ENCODE results near the gene TRAF2. TPM values are rescaled to one million over a fixed set of nuclear protein-coding genes. Genes with fewer than 3 reads are reported as not detected.
A peak's percentile ranks its signal among the peaks of the same experiment; 100 is the strongest.

The TRAF2 gene
- total RNA-seq, 2 experiments from 2014 or later, result 43.6 to 45.7 TPM

DNA sequence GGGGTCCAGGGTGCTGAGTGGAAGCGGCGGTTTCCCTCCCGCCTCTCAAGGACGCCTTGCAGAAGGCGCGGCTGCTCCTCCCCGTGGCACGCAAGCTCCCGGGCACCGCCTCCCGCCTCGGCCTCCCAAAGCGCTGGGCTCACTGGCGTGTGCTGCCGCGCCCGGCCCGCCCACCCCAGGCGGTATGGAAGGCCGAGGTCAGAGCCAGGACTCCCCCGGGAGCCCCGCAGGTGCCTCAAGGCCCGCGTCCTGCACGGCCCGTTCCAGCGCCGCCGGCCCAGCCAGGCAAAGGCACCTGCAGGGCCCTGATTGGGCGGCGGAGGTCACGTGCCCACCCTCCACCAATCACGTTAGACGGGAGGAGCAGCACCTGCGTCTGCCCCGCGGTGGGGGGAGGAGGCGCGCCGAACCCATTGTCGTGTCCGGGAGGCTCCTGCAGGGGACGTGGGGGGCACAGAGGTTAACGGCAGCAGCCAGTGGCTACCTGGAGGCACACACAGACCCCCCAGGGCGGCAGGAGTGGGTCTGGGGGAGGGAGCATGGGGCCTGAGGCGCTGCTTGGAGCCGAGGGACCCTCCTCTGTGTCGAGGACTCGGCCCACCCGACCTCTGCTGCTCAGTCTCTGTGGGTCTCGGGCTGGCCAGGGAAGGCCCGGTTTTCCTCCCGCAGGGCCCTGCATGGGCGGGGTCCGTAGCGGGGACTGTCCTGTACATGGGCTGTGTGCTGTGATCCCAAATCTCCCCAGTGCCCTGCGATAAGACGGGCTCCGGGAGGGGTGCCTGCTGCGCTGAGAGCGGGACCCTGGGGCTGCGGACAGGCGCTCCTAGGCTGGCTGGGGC, 63.7 kb downstream of the TRAF2 start:
- peak; percentile 98 for DNase-seq
- ChIA-PET CTCF (interaction anchor here (1.0 to 7.2 kb wide), 4 partner anchors 42 to 108 kb away, joined by 3 to 149 read pairs (median 6); partner anchors contain the start of genes AJM1, CLIC3, FUT7 and PAXX), POLR2A (interaction anchor here (0.8 to 3.1 kb wide), 5 partner anchors 9 to 48 kb away, joined by 3 to 10 read pairs (median 6); partner anchors contain the start of gene PAXX)
- no peaks in the 10 kb centered on the region for H3K36me3 Mint-ChIP-seq (ENCODE audit: low read depth)
- peaks cover 12% of the 10 kb centered on the region for H3K4me1 Mint-ChIP-seq
- peak overlapping the region; percentile 81 for H3K4me3 Mint-ChIP-seq
- H3K9me3 Mint-ChIP-seq, result no peaks in the 10 kb centered on the region
- peak overlapping the region; percentile 79 for H3K27ac Mint-ChIP-seq
- H3K27me3 Mint-ChIP-seq, result no peaks in the 10 kb centered on the region

- ChIA-PET POLR2A (interaction anchor here (0.8 to 2.5 kb wide), 6 partner anchors 8 to 78 kb away, joined by 3 to 8 read pairs (median 6); partner anchors contain the start of gene PAXX), CTCF (interaction anchor here (0.7 to 1.9 kb wide), 3 partner anchors 12 to 79 kb away, joined by 3 to 4 read pairs (median 3); partner anchors contain the start of gene CLIC3)
- no peaks in the 10 kb centered on the region for H3K9me3 Mint-ChIP-seq
- peaks cover 12% of the 10 kb centered on the region for H3K4me1 Mint-ChIP-seq
- peak overlapping the region; percentile 79 for H3K4me3 Mint-ChIP-seq
- peak overlapping the region; percentile 74 for H3K27ac Mint-ChIP-seq
- no peak for DNase-seq
- H3K27me3 Mint-ChIP-seq, result no peaks in the 10 kb centered on the region
- H3K36me3 Mint-ChIP-seq (ENCODE audit: low read depth), result no peaks in the 10 kb centered on the region
Measured at GRCh38 chr9:136950656-136951276, 64.5 kb downstream of the TRAF2 start.

- Mint-ChIP-seq H3K4me1 (peaks cover 12% of the 10 kb centered on the region), H3K4me3 (no peak within 1 kb of the TSS)
- CTCF ChIA-PET, result interaction anchor here (0.7 to 1.2 kb wide), 2 partner anchors 11 to 78 kb away, joined by 3 read pairs; no protein-coding TSS in a partner anchor
Measured at GRCh38 chr9:136951541-136952320, 65.4 kb downstream of the TRAF2 start, which contains the start of gene LCN12. LCN12 (plus strand) TSS chr9:136952273; CDS start chr9:136952328, 55 bp downstream.

DNA sequence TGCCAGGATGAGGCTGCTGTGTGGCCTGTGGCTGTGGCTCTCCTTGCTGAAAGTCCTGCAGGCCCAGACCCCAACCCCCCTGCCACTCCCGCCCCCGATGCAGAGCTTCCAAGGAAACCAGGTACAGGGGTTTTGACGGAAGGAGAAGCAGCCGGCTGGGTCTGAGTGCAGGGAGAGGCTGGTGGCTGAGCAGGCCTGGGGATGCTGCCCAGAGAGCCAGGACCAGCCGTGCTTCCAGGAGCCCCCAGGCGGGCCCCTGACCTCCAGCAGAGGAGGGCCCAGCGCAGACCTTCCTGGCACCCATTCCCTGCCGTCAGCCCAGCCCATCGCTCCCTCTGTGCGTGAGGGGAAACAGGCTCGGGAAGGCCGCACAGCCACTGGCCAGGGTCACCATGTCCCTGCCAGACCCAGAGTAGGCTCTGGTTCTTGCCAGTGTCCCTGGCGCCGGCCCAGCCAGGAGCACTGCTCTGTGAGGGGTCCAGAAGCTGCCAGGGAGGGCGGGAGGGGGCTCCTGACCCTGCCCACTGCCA, 66.1 kb downstream of the TRAF2 start:
- H3K36me3 Mint-ChIP-seq (ENCODE audit: low read depth), result no peaks in the 10 kb centered on the region
- ChIA-PET POLR2A (no interaction called here), CTCF (interaction anchor here (1.1 kb wide), 1 partner anchor 77 kb away, joined by 4 read pairs; no protein-coding TSS in a partner anchor)

More at GRCh38 chr9:136951541-136952320, 65.4 kb downstream of the TRAF2 start, which contains the start of gene LCN12:
- H3K27ac Mint-ChIP-seq, result no peak within 1 kb of the TSS
- H3K9me3 Mint-ChIP-seq, result peaks cover 7% of the 10 kb centered on the region
- no peaks in the 10 kb centered on the region for H3K27me3 Mint-ChIP-seq
- H3K36me3 Mint-ChIP-seq (ENCODE audit: low read depth), result no peaks in the 10 kb centered on the region
- no peak for DNase-seq
- POLR2A ChIA-PET, result interaction anchor here (1.0 to 2.5 kb wide), 5 partner anchors 9 to 77 kb away, joined by 3 to 8 read pairs (median 6); partner anchors contain the start of gene PAXX

DNA sequence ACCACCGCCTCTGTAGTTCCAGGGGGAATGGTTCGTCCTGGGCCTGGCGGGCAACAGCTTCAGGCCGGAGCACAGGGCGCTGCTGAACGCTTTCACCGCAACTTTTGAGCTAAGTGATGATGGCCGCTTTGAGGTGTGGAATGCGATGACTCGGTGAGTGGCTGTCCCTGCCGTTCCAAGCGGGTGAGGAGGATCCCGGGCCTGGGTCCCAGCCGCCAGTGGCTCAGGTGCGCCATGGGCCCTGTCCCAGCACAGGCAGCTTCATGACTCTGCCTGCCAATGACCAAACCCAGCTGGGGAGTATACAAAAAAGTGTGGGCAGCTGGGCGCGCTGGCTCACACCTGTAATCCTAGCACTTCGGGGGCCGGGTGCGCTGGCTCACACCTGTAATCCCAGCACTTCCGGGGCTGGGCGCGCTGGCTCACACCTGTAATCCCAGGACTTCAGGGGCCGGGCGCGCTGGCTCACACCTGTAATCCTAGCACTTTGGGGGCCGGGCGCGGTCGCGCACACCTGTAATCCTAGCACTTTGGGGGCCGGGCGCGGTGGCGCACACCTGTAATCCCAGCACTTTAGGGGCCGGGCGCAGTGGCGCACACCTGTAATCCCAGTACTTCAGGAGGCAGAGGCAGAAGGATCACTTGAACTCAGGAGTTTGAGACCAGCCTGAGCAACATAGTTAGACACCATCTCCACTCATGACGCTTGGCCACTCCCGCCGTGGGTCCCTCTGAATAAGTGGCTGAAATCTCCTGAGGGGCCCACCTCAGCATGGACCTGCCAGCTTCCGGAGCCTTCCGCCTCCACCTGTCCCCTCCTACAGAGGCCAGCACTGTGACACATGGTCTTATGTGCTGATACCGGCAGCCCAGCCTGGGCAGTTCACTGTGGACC, 66.8 kb downstream of the TRAF2 start:
- H3K4me3 Mint-ChIP-seq, result no peak overlapping the region
- H3K4me1 Mint-ChIP-seq, result peaks cover 8% of the 10 kb centered on the region
- no peaks in the 10 kb centered on the region for H3K27me3 Mint-ChIP-seq
- POLR2A ChIA-PET, result interaction anchor here (1.3 kb wide), 1 partner anchor 288 kb away, joined by 3 read pairs; the partner anchor contains the start of gene TUBB4B
- CTCF ChIA-PET, result interaction anchor here (1.1 kb wide), 1 partner anchor 76 kb away, joined by 4 read pairs; no protein-coding TSS in a partner anchor
- H3K9me3 Mint-ChIP-seq, result peaks cover 7% of the 10 kb centered on the region
- no peak for DNase-seq
- H3K27ac Mint-ChIP-seq, result no peak overlapping the region
- no peaks in the 10 kb centered on the region for H3K36me3 Mint-ChIP-seq (ENCODE audit: low read depth)

More for the DNA sequence above, 66.1 kb downstream of the TRAF2 start:
- Mint-ChIP-seq H3K27me3 (no peaks in the 10 kb centered on the region), H3K4me1 (peaks cover 10% of the 10 kb centered on the region), H3K4me3 (no peak overlapping the region), H3K9me3 (peaks cover 7% of the 10 kb centered on the region), H3K27ac (no peak overlapping the region)
- DNase-seq, result no peak

DNA sequence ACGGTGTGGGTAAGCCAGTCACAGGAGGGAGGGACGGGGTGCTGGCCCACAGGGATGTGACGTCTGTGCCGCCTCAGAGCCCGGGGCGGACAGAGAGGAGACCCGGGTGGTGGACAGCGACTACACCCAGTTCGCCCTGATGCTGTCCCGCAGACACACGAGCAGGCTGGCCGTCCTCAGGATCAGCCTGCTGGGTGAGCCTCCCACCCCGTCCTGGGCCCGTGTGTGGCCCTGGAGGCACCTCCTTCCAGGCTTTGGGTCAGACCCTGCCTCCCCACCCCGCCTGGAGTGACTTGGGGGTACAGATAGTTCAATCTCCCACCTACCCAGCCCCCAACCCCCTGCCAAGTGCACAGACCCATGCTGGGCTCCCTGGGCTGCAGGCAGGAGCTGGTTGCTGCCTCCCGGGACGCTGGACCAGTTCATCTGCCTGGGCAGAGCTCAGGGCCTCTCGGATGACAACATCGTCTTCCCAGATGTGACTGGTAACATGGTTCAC, 67.5 kb downstream of the TRAF2 start:
- no peak for DNase-seq
- Mint-ChIP-seq H3K4me1 (peaks cover 5% of the 10 kb centered on the region), H3K36me3 (ENCODE audit: low read depth) (no peaks in the 10 kb centered on the region), H3K9me3 (peaks cover 7% of the 10 kb centered on the region), H3K27me3 (no peaks in the 10 kb centered on the region), H3K4me3 (no peak overlapping the region), H3K27ac (no peak overlapping the region)
- ChIA-PET CTCF (no interaction called here), POLR2A (interaction anchor here (0.6 to 1.4 kb wide), 5 partner anchors 10 to 287 kb away, joined by 3 read pairs; partner anchors contain the start of gene TUBB4B)

- H3K27me3 Mint-ChIP-seq, result no peaks in the 10 kb centered on the region
- ChIA-PET CTCF (no interaction called here), POLR2A (interaction anchor here (0.6 to 1.4 kb wide), 4 partner anchors 10 to 81 kb away, joined by 3 read pairs; no protein-coding TSS in a partner anchor)
- H3K9me3 Mint-ChIP-seq, result peaks cover 7% of the 10 kb centered on the region
- H3K36me3 Mint-ChIP-seq (ENCODE audit: low read depth), result no peaks in the 10 kb centered on the region
- peaks cover 6% of the 10 kb centered on the region for H3K4me1 Mint-ChIP-seq
- no peak overlapping the region for H3K4me3 Mint-ChIP-seq
- no peak for DNase-seq
- H3K27ac Mint-ChIP-seq, result no peak overlapping the region
Measured at GRCh38 chr9:136954270-136955083, 68.2 kb downstream of the TRAF2 start.

DNA sequence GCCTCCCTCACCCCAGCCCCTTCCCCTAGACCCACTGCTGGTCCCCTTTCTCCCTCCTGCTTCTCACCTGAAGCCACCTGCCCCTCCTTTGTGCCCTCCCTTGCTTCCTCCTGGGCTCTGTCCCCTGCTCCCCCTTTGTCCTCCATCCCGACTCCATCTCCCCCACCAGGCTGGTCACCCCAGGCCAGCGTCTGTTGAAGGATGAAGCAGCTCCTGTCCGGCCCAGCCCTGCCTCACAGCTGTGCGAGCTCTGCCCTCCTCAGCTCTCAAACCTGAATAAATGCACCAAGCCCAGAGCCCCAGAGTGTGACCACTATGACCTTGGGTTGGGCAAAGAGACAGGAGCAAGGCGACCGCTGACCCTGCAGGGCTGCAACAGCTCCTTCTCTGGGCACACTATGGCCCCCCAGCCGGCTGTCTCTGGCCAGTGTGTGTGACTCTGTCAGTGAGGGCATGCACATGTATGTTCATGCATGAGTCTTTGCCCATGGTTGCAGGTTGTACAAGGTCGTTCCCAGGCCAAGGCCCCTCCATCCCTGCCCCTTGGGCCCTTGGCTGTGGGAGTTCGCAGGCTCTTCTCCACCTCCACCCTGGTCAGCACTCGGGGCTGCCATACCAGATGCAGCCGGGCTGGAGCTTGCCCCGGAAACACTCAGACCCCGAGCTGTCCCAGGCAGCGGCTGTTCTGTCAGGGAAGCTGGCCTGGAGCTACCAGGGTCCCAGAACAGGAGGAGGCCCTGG, 69.1 kb downstream of the TRAF2 start:
- ChIA-PET CTCF (no interaction called here), POLR2A (interaction anchor here (1.1 to 1.4 kb wide), 2 partner anchors 9 to 13 kb away, joined by 3 read pairs; no protein-coding TSS in a partner anchor)
- Mint-ChIP-seq H3K36me3 (ENCODE audit: low read depth) (no peaks in the 10 kb centered on the region), H3K27ac (no peak overlapping the region), H3K4me3 (no peak overlapping the region), H3K4me1 (peaks cover 8% of the 10 kb centered on the region), H3K27me3 (no peaks in the 10 kb centered on the region), H3K9me3 (peaks cover 7% of the 10 kb centered on the region)
- DNase-seq, result no peak

GRCh38 chr9:136955943-136956335, 69.6 kb downstream of the TRAF2 start:
- Mint-ChIP-seq H3K4me1 (peaks cover 11% of the 10 kb centered on the region), H3K27me3 (no peaks in the 10 kb centered on the region), H3K9me3 (peaks cover 7% of the 10 kb centered on the region), H3K4me3 (no peak overlapping the region), H3K27ac (no peak overlapping the region), H3K36me3 (ENCODE audit: low read depth) (no peaks in the 10 kb centered on the region)
- POLR2A ChIA-PET, result no interaction called here
- CTCF ChIA-PET, result no interaction called here
- no peak for DNase-seq

DNA sequence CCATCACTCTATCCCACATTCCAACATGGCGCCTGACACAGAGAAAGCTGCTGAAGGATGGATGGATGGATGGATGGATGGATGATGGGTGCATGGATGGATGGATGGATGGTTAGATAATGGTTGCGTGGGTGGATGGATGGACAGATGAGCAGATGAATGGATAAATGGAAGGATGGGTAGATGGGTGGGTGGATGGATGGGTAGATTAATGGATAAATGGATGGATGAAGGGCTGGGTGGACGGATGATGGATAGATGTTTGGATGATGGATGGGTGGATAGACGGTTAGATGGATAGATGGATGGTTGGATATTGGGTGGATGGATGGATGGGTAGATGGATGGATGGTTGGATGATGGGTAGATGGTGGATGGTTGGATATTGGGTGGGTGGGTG, 70.3 kb downstream of the TRAF2 start:
- H3K4me1 Mint-ChIP-seq, result peaks cover 13% of the 10 kb centered on the region
- POLR2A ChIA-PET, result no interaction called here
- H3K36me3 Mint-ChIP-seq (ENCODE audit: low read depth), result no peaks in the 10 kb centered on the region
- no peak for DNase-seq
- no peaks in the 10 kb centered on the region for H3K27me3 Mint-ChIP-seq
- peaks cover 7% of the 10 kb centered on the region for H3K9me3 Mint-ChIP-seq
- H3K27ac Mint-ChIP-seq, result no peak overlapping the region
- no peak overlapping the region for H3K4me3 Mint-ChIP-seq
- CTCF ChIA-PET, result no interaction called here
